Testis (tissue), 3 donors: Measurements from ENCODE around the gene KLHL6. TPM values are rescaled to one million over a fixed set of nuclear protein-coding genes. Genes with fewer than 3 reads are reported as not detected.

Experiments used
- DNase-seq: peaks from one replicate; pipeline ENCODE4 v3.0.0-alpha.2; 2019
- H3K27ac ChIP-seq, 2 donors: fragments of 200-600 bp; sonication (generic); one replicate each; pipeline ENCODE4 v1.5.1; 2019
- H3K27me3 ChIP-seq: fragments of 200-600 bp; sonication (generic); one replicate; pipeline ENCODE4 v1.5.1; 2019
- H3K36me3 ChIP-seq: fragments of 200-600 bp; sonication (generic); one replicate; pipeline ENCODE4 v1.5.1; 2017; ENCODE audit warnings: low read depth; ENCODE audit errors: missing control alignments
- H3K4me1 ChIP-seq: fragments of 200-600 bp; sonication (generic); one replicate; pipeline ENCODE4 v1.5.1; 2019
- H3K4me3 ChIP-seq, 2 donors: fragments of 200-600 bp; sonication (generic); one replicate each; pipeline ENCODE4 v1.5.1; 2017 to 2019
- H3K9me3 ChIP-seq: fragments of 200-600 bp; sonication (generic); one replicate; pipeline ENCODE4 v1.5.1; 2017
- CTCF ChIP-seq, 3 experiments: fragments of 450-650 bp in 2 of 3; fragments of 200-600 bp in 1 of 3; sonication (generic) in 1 of 3; IDR thresholded peaks; one replicate each; pipeline ENCODE4 v1.5.1; 2016 to 2019; ENCODE audit warnings: antibody characterized with exemption in 3 of 3, mild to moderate bottlenecking in 2 of 3, moderate library complexity in 1 of 3
- POLR2A ChIP-seq: fragments of 450-650 bp; IDR thresholded peaks from one replicate; pipeline ENCODE4 v1.6.1; 2017; ENCODE audit warnings: antibody characterized with exemption, mild to moderate bottlenecking, moderate library complexity
- WGBS, 2 donors: methylation state at CpG; one replicate each; pipeline ENCODE4 v1.1.5; 2018; 5-methylcytosine and 5-hydroxymethylcytosine counted together
- intact Hi-C: fragments of 100-400 bp; cut with DNase I; formaldehyde crosslinking; loops from one replicate; pipeline ENCODE4 v1.15.1; 2023; ENCODE audit warnings: low total_unique reads
- polyA plus RNA-seq: library from polyadenylated mRNA; stranded (reverse); fragments of 350-450 nt; fragmentation: Illumina TruSeq; extraction: RNeasy Lipid Tissue Mini Kit (QIAGEN cat#74804); gene quantifications from one replicate; pipeline ENCODE4 v1.2.3, GENCODE V29; 2014; ENCODE audit warnings: low read depth, low replicate concordance; ENCODE audit not compliant: insufficient read depth
- total RNA-seq, 2 donors: library from RNA; depleted of rRNA; stranded (reverse); fragments of >200 nt; gene quantifications; one replicate each; pipeline ENCODE4 v1.2.3, GENCODE V29; 2016

Gene KLHL6
- total and polyA plus RNA-seq, 3 donors from 2014 or later = 0.55 to 1.5 (median 1.4) TPM

- Histone ChIP-seq H3K36me3 (no peaks in the 10 kb centered on the region), H3K27me3 (no peaks in the 10 kb centered on the region), H3K4me3 (no peak overlapping the region), H3K27ac (no peak overlapping the region), H3K4me1 (no peaks in the 10 kb centered on the region), H3K9me3 (no peaks in the 10 kb centered on the region)
- DNase-seq = no peak
- WGBS, 2 donors = 85 to 93% methylated on average over 2 of the region's 2 CpGs
- intact Hi-C loops = no loop called here
- no peak for TF ChIP-seq CTCF (IDR thresholded peaks at IDR 0.05)
- no peak for TF ChIP-seq POLR2A
Measured at GRCh38 chr3:183464480-183464879, 91.0 kb downstream of the KLHL6 start.

GRCh38 chr3:183460081-183461055 lies 95.1 kb downstream of the KLHL6 start:
- Histone ChIP-seq H3K4me1 (no peaks in the 10 kb centered on the region), H3K36me3 (no peaks in the 10 kb centered on the region), H3K4me3 (no peak overlapping the region), H3K27ac (no peak overlapping the region), H3K9me3 (no peaks in the 10 kb centered on the region), H3K27me3 (no peaks in the 10 kb centered on the region)
- no peak for DNase-seq
- intact Hi-C loops = no loop called here
- WGBS, 2 donors = 89 to 92% methylated on average over 7 of the region's 7 CpGs
- no peak for TF ChIP-seq CTCF (IDR thresholded peaks at IDR 0.05)
- no peak for TF ChIP-seq POLR2A

- Histone ChIP-seq H3K36me3 (no peaks in the 10 kb centered on the region), H3K4me3 (no peak overlapping the region), H3K9me3 (no peaks in the 10 kb centered on the region), H3K4me1 (no peaks in the 10 kb centered on the region), H3K27ac (no peak overlapping the region), H3K27me3 (no peaks in the 10 kb centered on the region)
- WGBS, 2 donors = 59 to 68% methylated on average over 5 of the region's 5 CpGs
- no peak for DNase-seq
- intact Hi-C loops = no loop called here
- TF ChIP-seq CTCF (IDR thresholded peaks at IDR 0.05) = no peak
- TF ChIP-seq POLR2A = no peak
Measured at GRCh38 chr3:183455089-183455488, 100.4 kb downstream of the KLHL6 start.

GRCh38 chr3:183454064-183454463 lies 101.4 kb downstream of the KLHL6 start:
- Histone ChIP-seq H3K4me3 (no peak overlapping the region), H3K9me3 (no peaks in the 10 kb centered on the region)

More at GRCh38 chr3:183454064-183454463, 101.4 kb downstream of the KLHL6 start:
- no peaks in the 10 kb centered on the region for H3K27me3 ChIP-seq
- no peak for DNase-seq
- no peaks in the 10 kb centered on the region for H3K4me1 ChIP-seq
- TF ChIP-seq CTCF (IDR thresholded peaks at IDR 0.05) = no peak
- TF ChIP-seq POLR2A = no peak
- 95 to 97% methylated on average over 4 of the region's 4 CpGs for WGBS, 2 donors
- no peak overlapping the region for H3K27ac ChIP-seq
- no peaks in the 10 kb centered on the region for H3K36me3 ChIP-seq
- intact Hi-C loops = no loop called here
